Vagina (tissue), 2 donors: Measurements from ENCODE around the gene FAXDC2. TPM values are rescaled to one million over a fixed set of nuclear protein-coding genes. Genes with fewer than 3 reads are reported as not detected.

Source experiments
- DNase-seq, 2 donors: peaks; one replicate each; pipeline ENCODE4 v3.0.0-alpha.2; 2017; ENCODE audit errors: extremely low spot score in 2 of 2
- H3K27ac ChIP-seq: fragments of 200-600 bp; sonication (generic); one replicate; pipeline ENCODE4 v1.5.1; 2019
- H3K27me3 ChIP-seq: fragments of 200-600 bp; sonication (generic); one replicate; pipeline ENCODE4 v1.5.1; 2019
- H3K36me3 ChIP-seq, 2 donors: fragments of 200-600 bp; sonication (generic); one replicate each; pipeline ENCODE4 v1.5.1; 2017 to 2019
- H3K4me1 ChIP-seq: fragments of 200-600 bp; sonication (generic); one replicate; pipeline ENCODE4 v1.5.1; 2019
- H3K4me3 ChIP-seq, 2 donors: fragments of 200-600 bp; sonication (generic); 1 replicate in 1 of 2; 2 replicates in 1 of 2; pipeline ENCODE4 v1.5.1; 2016 to 2019
- H3K9me3 ChIP-seq: fragments of 200-600 bp; sonication (generic); one replicate; pipeline ENCODE4 v1.5.1; 2019
- CTCF ChIP-seq, 3 experiments: fragments of 450-650 bp in 2 of 3; fragments of 200-600 bp in 1 of 3; sonication (generic) in 1 of 3; IDR thresholded peaks; one replicate each; pipeline ENCODE4 v1.5.1; 2017 to 2019; ENCODE audit warnings: antibody characterized with exemption in 3 of 3, mild to moderate bottlenecking in 2 of 3, moderate library complexity in 2 of 3
- POLR2A ChIP-seq, 2 donors: fragments of 450-650 bp; IDR thresholded peaks; one replicate each; pipeline ENCODE4 v1.6.1; 2017; ENCODE audit warnings: antibody characterized with exemption in 2 of 2, mild to moderate bottlenecking in 2 of 2, moderate library complexity in 2 of 2
- POLR2AphosphoS5 ChIP-seq, 2 donors: sonication (generic); formaldehyde crosslinking; IDR thresholded peaks; one replicate each; pipeline ENCODE4 v1.9.0; 2017; ENCODE audit warnings: antibody characterized with exemption in 2 of 2, mild to moderate bottlenecking in 2 of 2, low read depth in 1 of 2; ENCODE audit not compliant: insufficient read depth in 1 of 2
- intact Hi-C: fragments of 100-400 bp; cut with DNase I; formaldehyde crosslinking; loops from one replicate; pipeline ENCODE4 v1.15.1; 2023
- total RNA-seq: library from RNA; depleted of rRNA; stranded (reverse); fragments of >200 nt; gene quantifications from one replicate; pipeline ENCODE4 v1.2.3, GENCODE V29; 2016

The FAXDC2 gene
- total RNA-seq, 1 donor from 2014 or later: 35.4 TPM

GRCh38 chr5:154786414-154786813 lies 64.0 kb downstream of the FAXDC2 start:
- Histone ChIP-seq H3K4me1 (peaks cover 74% of the 10 kb centered on the region), H3K4me3 (no peak overlapping the region), H3K27ac (no peak overlapping the region), H3K36me3 (peaks cover 0 to 9% of the 10 kb centered on the region in 2 donors), H3K27me3 (no peaks in the 10 kb centered on the region), H3K9me3 (no peaks in the 10 kb centered on the region)
- no peak for DNase-seq
- intact Hi-C loops: no loop called here
- TF ChIP-seq POLR2AphosphoS5 (IDR thresholded peaks at IDR 0.05; ENCODE audit: insufficient read depth in 1 of 2, low read depth in 1 of 2) (no peak), POLR2A (IDR thresholded peaks at IDR 0.05) (no peak), CTCF (IDR thresholded peaks at IDR 0.05) (no peak)

- H3K27ac ChIP-seq: no peak overlapping the region
- peaks cover 89% of the 10 kb centered on the region for H3K4me1 ChIP-seq
- intact Hi-C loops: no loop called here
Observed at GRCh38 chr5:154784856-154785255, 65.5 kb downstream of the FAXDC2 start.

GRCh38 chr5:154783774-154784460 lies 66.5 kb downstream of the FAXDC2 start:
- Histone ChIP-seq H3K4me1 (peaks cover 98% of the 10 kb centered on the region), H3K4me3 (no peak overlapping the region), H3K27ac (no peak overlapping the region), H3K36me3 (no peaks in the 10 kb centered on the region), H3K9me3 (no peaks in the 10 kb centered on the region), H3K27me3 (no peaks in the 10 kb centered on the region)
- no peak for TF ChIP-seq CTCF (IDR thresholded peaks at IDR 0.05)
- TF ChIP-seq POLR2AphosphoS5 (IDR thresholded peaks at IDR 0.05; ENCODE audit: insufficient read depth in 1 of 2, low read depth in 1 of 2): no peak
- TF ChIP-seq POLR2A (IDR thresholded peaks at IDR 0.05): no peak
- no peak for DNase-seq
- intact Hi-C loops: no loop called here

More at GRCh38 chr5:154784856-154785255, 65.5 kb downstream of the FAXDC2 start:
- TF ChIP-seq POLR2AphosphoS5 (IDR thresholded peaks at IDR 0.05; ENCODE audit: insufficient read depth in 1 of 2, low read depth in 1 of 2): no peak
- TF ChIP-seq POLR2A (IDR thresholded peaks at IDR 0.05): no peak
- no peak for TF ChIP-seq CTCF (IDR thresholded peaks at IDR 0.05)
- DNase-seq: no peak
- Histone ChIP-seq H3K4me3 (no peak overlapping the region), H3K9me3 (no peaks in the 10 kb centered on the region), H3K36me3 (no peaks in the 10 kb centered on the region), H3K27me3 (no peaks in the 10 kb centered on the region)

- no peaks in the 10 kb centered on the region for H3K27me3 ChIP-seq
- no peaks in the 10 kb centered on the region for H3K36me3 ChIP-seq
- H3K27ac ChIP-seq: peak overlapping the region; percentile 30
- TF ChIP-seq POLR2AphosphoS5 (IDR thresholded peaks at IDR 0.05; ENCODE audit: insufficient read depth in 1 of 2, low read depth in 1 of 2) (no peak), POLR2A (IDR thresholded peaks at IDR 0.05) (no peak), CTCF (IDR thresholded peaks at IDR 0.05) (no peak)
- H3K9me3 ChIP-seq: no peaks in the 10 kb centered on the region
- intact Hi-C loops: no loop called here
- no peak for DNase-seq
- H3K4me1 ChIP-seq: peaks cover 97% of the 10 kb centered on the region
- H3K4me3 ChIP-seq: no peak overlapping the region
Observed at GRCh38 chr5:154782812-154783592, 67.4 kb downstream of the FAXDC2 start.

- Histone ChIP-seq H3K27me3 (no peaks in the 10 kb centered on the region), H3K9me3 (no peaks in the 10 kb centered on the region), H3K4me1 (peaks cover 90% of the 10 kb centered on the region), H3K27ac (peak overlapping the region; percentile 30), H3K36me3 (no peaks in the 10 kb centered on the region), H3K4me3 (no peak overlapping the region)
- intact Hi-C loops: no loop called here
- TF ChIP-seq POLR2AphosphoS5 (IDR thresholded peaks at IDR 0.05; ENCODE audit: insufficient read depth in 1 of 2, low read depth in 1 of 2): no peak
- TF ChIP-seq CTCF (IDR thresholded peaks at IDR 0.05): no peak
- TF ChIP-seq POLR2A (IDR thresholded peaks at IDR 0.05): no peak
- no peak for DNase-seq
Observed at GRCh38 chr5:154782326-154782725, 68.1 kb downstream of the FAXDC2 start.
